Stimulated activated CD4-positive, alpha-beta T cell treated with anti-CD3 and anti-CD28 coated beads, Interleukin-4, amount 100 ng/mL, for 48 hours (primary cell): ENCODE data around the gene CD2BP2.
"Not testable (repeated sequence)": the region's sequence is repeated elsewhere in the genome, so short reads cannot be mapped to it uniquely, and the experiment has no call there.

Experiments used
- DNase-seq, 2 donors: peaks; one replicate each; pipeline ENCODE4 v3.0.0-alpha.2; 2020; ENCODE audit warnings: low read depth in 2 of 2

The CD2BP2 gene

DNA sequence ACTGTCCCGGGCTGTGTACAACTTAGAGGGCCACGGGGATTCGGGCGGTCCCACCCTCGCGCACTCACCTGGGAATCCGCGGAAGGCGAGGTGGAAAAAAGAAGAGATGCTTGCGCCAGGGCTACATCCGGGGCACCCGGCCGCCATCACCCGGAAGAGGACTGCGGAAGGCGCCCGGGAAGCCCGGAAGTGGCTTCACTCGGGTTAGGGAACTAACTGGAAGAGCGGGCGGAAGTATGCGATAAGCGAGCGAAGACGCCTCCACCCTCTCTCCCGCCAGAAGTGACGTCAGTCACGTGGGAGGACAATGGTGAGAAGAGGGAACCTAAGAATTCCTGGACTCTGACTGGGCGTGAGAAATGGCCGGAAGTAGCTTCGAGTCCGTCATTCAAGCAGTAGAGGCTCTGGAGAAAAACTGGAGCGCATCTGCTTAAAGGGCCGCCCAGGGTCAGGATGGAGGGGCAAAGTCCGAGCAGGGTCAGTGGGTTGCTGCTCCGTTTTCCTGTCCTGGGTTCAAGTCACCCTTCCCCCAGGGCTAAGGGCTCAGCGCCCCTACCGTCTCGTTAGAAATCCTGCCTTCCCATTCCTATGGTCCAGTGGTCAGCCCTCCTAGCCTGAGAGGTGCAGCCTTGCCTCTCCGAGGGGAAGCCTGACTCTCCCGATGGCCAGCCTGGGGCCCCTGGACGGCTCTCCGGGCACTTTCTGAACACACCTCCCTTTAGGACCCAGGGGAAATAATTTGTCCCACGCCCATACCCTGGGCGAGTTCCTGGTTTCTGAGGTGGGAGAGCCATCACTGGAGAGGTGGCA lies at the start of gene CD2BP2:
Gene CD2BP2 (minus strand): TSS at position 165 of the 810 bp plus-strand sequence. CDS start 627 bp downstream, outside the sequence.
- peak; percentile 80 to 90 for DNase-seq

DNA sequence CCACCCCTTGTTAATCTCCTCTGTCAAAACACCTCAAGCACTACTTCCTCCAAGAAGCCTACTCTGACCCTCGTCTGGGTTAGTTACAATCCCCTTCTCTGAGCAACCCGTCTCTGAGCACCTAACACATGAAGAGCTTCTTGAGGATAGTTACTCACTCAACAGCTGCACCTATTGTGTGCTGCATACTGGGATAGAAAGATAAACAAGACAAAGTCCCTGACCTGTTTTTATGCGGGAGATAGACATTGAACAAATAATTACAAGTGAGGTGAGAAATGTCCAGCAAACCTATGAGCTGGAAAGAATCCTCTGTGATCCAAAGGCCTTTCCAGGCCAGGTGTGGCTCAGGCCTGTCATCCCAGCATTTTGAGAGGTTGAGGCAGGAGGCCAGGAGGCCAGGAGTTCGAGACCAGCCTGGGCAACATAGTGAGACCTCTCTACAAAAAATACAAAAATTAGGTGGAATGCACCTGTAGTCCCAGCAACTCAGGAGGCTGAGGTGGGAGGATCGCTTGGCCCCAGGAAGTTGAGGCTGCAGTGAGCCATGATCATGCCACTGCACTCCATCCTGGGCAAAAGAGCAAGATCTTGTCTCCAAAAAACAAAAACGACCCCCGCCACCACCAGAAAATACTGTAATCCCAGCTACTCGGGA lies 46.8 kb upstream of the CD2BP2 start:
- DNase-seq, result no peak

DNA sequence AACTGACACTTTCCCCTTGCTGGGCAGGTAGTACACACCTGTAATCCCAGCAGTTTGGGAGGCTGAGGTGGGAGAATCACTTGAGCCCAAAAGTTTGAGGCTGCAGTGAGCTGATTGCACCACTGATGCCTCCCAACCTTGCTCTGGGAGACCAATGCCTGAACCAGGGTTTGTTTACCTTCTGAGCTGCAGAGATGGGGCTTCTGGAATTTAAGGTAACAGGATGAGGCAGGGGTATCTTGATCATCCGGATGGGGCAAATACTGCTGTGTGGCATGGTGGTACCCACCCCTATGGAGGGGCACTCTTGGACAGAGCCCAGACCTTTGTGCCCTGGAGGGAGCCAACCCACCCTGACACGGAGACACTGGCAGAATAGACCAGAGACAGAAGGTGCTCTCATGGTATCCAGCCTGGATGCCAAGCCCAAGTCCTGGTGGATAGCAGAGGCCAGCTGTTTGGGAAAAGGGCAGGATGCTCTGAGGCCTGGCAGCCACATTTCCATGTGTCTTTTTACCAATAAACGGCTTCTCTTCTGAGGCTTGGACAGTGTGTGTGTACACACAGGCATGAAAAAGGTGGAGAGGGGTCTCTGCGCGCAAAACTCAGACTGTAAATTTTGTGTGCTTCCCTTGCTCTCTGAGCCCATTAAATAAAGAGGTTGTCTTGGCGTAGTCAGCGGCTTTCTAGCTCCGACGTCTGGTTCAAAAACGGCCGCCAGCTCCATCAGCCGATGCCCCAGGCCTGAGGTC lies 44.5 kb upstream of the CD2BP2 start:
- no peak for DNase-seq

DNA sequence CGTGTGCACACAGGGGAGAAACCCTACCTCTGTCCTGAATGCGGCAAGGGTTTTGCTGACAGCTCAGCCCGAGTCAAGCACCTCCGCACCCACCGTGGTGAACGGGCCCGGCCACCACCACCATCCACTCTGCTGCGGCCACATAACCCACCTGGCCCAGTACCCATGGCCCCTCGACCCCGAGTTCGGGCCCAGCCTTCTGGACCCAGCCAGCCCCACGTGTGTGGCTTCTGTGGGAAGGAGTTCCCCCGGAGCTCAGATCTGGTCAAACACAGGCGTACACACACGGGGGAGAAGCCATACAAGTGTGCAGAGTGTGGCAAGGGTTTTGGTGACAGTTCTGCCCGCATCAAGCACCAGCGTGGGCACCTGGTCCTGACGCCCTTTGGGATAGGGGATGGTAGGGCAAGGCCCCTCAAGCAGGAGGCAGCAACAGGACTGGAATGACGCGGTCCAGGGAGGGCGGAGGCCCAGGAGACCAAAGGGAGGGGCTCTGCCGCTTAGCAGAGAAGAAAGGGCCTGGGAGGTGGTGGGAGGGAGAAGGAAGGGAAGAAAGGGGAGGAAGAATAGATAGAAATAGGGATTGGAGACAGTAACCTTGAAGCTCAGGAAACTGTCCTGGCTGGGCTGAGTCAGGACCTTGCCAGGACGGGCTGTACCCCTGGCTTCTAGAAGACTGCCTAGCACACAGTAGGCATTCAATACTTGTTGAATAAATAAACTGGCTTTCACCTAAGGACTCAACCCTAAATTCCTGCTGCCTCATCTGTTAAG lies 43.7 kb upstream of the CD2BP2 start:
- DNase-seq, result no peak

DNA sequence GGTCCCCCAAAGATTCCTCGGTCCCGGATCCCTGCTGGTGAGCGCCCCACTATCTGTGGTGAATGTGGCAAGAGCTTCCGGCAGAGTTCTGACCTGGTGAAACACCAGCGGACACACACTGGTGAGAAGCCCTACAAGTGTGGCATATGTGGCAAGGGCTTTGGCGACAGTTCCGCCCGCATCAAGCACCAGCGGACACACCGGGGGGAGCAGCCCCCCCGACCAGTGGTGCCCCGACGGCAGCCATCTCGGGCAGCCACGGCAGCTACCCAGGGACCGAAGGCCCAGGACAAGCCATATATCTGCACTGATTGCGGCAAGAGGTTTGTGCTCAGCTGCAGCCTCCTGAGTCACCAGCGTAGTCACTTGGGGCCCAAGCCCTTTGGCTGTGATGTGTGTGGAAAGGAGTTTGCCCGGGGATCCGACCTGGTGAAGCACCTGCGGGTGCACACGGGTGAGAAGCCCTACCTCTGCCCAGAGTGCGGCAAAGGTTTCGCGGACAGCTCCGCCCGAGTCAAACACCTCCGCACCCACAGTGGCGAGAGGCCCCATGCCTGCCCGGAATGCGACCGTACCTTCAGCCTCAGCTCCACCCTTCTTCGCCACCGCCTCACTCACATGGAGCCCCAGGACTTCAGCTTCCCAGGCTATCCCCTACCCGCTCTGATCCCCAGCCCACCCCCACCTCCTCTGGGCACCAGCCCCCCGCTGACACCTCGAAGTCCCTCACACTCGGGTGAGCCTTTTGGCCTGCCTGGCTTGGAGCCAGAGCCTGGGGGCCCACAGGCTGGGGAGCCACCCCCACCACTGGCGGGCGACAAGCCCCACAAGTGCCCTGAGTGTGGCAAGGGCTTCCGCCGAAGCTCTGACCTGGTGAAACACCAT lies 42.9 kb upstream of the CD2BP2 start:
- no peak for DNase-seq

DNA sequence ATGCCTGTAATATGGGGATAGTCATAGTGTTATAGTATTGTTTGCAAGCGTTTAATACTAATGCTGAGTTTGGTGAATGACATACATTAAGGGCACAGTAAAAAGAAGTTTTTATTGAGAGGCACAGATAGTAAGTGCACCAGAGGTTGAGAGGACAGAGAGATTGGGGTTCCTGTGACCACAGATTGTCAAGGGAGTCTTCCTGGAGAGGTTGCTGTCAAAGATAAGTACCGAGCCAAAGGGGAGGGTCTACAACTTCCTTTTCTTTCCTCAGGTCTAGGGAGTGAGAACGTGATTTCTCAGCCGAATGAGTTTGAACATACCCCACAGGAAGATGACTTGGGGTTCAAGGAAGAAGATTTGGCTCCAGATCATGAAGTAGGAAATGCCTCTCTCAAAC lies 41.9 kb upstream of the CD2BP2 start:
- no peak for DNase-seq

DNA sequence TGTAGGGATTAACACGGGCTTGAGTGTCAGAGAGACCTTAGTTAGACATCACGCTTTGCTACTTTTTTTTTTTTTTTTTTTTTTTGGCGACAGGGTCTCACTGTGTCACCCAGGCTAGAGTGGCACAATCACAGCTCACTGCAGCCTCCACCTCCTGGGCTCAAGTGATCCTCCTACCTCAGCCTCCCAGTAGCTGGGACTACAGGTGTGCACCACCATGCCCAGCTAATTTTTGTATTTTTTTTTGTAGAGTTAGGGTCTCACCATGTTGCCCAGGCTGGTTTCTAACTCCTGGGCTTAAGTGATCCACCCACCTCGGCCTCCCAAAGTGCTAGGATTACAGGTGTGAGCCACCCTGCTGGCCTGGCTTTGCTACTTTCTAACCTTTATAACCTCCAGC lies 41.5 kb upstream of the CD2BP2 start:
- not testable (repeated sequence) for DNase-seq

DNA sequence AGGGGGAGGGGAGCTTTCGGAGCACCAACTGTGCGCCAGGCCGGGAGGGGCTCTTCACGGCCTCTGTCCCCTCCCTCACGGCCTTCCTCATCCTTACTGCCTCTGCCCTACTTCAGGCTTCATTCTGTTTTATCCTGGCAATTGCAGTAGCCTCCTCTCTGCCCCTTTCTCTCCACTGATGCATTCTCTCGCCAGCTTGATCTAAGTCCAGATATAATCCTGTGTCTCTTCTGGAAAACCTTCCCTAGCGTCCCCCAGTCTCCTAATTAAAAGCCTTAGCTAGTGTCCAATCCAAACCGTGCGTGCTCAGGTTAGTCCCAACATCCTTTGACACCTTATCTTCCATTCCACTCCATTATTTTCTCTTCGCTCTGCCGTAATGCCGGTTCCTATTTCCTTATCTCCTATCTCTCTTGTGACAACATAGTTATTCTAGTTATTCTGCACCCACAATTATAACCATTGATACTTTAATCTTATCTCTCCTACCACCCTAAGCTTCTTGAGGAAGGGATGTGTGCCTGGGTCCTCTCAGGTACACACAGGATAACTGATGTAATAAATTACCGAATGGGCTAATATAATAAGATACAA lies 41.0 kb upstream of the CD2BP2 start:
- DNase-seq, result no peak

DNA sequence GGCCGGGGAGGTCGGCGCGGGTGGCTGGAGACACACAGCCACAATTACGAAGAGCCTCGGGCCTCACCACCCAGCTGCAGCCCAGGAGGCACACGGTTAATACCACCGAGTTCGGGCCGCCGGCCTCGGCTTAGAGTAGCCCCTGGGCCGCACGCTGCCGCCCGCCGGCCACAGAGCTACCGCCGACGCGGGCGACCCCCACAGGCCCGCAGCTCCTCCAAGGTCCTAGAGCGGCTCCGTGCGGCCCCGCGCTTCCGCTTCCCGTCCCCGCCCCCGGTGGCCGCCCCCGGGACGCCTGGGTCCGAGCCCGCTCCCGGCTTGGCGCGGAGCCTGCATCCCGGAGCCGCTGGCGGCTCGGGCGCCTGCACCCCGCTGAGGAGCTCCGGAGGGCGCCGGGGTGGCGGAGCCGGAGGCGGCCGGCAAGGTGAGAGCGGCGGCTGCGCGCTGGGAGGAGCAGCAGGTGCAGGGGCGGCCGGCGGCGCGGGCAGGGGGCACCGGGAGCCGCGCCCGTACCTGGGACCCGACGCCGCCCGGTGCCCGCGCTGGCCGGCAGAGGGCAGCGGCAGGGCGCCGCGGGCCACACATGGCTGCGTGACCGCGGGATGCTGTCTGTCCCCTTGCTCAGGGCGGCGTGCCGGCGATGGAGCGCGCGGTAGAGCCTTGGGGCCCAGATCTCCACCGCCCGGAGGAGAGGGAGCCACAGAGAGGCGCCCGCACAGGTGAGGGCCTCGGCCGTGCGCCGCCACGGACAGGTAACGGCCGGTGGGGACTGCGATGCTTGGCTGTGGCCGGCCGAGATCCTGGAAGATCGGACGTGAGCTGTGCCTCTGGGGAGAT lies 40.3 kb upstream of the CD2BP2 start, which contains the start of gene ZNF48:
Gene ZNF48 (plus strand): TSS at position 266 of the 837 bp plus-strand sequence. CDS start 375 bp downstream, at position 641.
- DNase-seq, result peak in 1 of 2 donors; percentile 47

DNA sequence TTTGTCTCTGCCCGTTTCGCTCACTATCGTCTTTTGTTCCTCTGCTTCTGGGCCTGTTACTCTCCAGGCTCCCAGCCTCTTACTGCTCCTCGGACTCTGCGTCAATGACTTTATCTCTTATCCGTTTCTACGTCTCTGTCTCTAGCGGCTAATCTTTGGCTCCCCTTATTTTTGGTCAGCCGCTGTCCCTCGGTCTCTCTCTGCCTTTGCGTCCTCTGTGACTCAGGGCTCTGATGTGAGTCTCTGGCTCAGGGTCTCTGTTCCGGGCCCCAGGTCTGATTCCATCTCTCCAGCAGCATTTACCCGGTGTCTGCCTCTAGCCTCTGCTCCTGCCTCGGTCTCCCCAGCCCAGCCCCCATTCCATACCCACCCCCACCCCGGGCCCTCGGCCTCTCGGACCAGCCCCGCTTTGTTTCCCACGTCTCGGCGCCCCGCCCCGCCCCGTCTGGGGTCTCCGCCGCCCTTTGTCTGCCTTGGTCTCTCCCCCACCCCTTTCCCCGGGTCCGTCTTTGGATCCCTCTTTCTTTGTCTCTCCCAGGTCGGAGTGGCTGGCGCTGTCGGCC lies 39.6 kb upstream of the CD2BP2 start:
- no peak for DNase-seq

DNA sequence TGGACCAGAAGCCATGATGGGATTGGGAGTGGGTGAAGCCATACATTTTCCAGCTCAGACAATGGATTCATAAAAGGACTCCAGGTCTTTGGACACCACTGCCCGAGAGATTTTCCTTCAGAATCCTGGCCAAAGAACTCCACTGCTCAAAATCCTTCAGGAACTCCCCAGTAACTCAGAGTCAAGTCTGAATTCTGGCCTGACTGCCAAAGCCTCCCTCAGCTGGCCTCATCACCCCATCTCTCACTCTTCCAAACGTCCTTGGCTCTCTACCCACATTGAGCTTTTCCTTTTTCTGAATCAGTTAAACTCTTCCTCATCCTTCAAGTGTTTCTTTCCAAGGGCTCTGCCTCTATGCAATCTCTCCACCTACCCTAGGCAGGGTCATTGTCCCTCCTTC lies 28.4 kb upstream of the CD2BP2 start:
- DNase-seq, result no peak

DNA sequence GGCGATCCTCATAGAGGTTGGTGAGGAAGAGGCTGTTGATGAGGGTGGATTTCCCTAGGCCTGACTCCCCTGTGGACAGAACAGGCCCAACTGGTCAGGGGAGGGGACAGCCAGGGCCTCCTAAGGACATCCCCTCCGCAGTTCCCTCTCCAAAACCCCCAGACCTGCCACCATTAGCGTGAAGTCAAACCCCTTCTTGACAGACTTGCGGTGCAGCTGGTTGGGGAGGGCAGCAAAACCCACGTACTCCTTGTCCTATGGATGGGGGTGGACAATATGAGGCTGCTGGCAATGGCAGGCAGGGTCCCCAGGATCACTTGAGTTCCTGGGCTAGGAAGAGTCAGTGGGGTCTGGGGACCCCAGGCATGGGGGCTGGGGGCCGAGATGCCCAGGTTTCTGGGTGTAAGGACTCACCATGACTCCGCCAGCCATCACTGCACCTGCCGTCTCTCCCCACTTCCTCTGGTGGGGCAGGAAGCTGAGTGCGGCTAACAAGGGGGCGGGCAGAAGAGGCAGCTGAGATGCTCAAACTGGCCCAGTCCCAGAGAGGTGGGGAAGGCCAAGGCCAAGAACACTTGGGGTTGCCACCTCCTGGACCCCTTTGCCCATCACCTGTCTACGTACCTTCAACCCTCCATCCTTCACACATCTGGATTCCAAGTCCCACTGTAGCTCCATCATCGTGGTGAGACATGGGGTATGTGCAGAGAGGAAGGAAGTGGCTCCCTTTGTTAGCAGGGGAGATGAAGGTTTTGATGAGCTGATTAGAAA lies 27.2 kb upstream of the CD2BP2 start, which contains the start of gene SEPTIN1:
Gene SEPTIN1 (minus strand): TSS at position 451 of the 771 bp plus-strand sequence. CDS start 19 bp downstream, at position 432.
- DNase-seq, result peak; percentile 66 to 77

DNA sequence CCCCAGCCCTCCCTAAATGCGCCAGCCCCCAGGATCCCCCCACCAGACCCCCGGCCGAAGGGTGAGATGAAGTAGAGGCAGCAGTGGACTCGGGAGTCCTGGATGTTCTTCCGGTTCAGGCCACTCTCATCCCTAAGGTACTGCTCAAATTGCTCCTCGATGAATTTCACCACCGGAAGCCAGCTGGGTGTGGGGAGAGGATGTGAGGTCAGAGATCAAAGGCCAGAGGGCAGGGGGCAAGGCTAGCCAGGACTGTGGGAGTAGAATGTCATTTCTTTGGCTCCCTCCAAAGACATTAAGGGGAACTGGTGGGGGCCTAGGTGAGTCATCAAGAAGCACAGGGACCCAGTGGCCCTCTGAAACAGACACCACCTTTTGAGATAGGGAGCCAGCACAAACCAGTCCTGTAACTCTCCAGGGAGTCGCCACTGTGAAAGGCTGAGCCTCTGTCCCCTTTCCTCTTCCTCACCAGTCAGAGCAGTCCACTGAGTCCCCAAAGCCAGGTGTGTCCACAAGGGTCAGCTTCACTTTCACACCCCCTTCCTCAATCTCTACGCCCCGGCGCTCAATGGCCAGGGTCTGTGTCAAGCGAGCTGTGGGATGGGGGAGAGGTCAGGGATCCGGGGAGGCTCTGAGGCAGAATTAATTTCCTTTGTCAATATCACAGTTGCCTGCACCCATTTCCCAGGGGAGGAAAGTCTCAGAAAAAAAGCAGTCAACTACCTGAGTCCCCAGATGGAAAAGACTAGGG lies 26.4 kb upstream of the CD2BP2 start:
- peak in 1 of 2 donors; percentile 30 for DNase-seq

DNA sequence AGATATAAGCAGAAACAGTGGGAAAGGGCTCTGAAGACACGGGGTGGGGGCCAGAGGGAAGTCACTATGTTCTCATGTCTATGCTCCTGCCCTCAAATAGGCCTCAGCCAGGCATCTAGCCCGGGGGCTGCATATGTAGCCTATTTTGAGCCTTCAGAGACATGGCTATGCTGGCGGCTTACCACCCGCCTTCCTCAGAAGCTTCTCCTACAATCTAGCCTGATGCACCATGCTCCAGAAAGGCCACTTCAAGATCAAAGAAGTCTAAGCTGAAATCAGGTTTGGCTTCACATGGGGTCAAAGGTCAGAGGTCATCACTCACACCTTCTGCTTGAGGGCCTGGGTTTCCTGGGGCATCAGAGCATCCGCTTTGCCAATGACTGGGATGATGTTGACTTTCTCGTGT lies 25.7 kb upstream of the CD2BP2 start:
- no peak for DNase-seq

DNA sequence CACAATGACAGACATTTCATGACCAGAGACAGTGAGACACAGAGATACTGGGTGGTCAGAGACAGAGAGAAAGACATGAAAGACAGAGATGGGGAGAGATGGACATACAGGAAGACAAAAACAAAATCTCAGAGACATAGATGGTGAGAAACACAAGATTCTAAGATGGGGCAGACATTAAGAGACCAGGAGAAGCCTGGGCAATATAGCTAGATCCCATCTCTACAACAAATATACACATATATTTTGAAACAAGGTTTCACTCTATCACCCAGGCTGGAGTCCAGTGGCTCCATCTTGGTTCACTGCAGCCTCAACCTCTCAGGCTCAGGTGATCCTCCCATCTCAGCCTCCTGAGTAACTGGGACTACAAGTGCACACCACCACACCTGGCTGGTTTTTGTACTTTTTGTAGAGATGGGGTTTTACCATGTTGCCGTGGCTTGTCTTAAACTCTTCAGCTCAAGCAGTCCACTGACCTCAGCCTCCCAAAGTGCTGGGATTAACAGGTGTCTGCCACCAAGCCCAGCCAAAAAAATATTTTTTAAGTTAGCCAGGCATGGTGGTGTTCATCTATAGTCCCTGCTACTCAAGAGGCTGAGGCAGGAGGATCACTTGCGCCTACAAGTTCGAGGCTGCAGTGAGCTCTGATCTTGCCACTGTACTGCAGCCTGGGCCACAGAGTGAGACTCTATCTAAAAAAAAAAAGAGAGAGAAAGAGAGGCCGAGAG lies 25.1 kb upstream of the CD2BP2 start:
- no peak for DNase-seq

DNA sequence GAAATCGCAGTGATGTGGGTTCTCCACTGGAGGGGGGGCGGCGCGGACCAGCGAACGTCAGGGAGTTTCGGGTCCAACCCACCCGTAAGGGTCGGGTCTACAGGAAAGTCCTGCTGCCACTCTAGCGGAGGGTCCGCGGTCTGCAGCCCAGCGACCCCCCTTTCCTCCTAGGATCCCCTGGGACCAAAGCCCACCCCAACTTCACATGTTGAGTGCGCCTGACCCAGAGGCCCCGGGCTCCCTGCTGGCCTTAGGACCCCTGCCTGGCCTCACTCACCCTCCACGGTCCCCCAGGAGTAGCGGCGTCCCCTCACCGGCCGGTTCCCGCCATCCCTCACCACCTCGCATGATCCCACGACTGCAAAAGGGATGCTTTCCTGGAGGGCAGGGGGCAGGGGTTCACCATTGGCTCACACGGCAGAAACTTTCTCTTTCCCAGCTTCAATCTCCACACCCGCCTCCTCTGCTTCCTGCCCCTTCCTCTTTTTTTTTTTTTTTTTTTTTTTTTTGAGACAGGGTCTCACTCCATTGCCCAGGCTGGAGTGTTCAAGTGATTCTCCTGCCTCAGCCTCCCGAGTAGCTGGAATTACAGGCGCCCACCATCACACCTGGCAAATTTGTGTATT lies 24.2 kb upstream of the CD2BP2 start:
- no peak for DNase-seq
